ENCODE data around the gene SPSB1.
"Not testable (repeated sequence)": the region's sequence is repeated elsewhere in the genome, so short reads cannot be mapped to it uniquely, and the experiment has no call there.

Gene SPSB1

GRCh38 chr1:9367806-9368205 lies 75.1 kb downstream of the SPSB1 start:
- no peak for DNase-seq (ENCODE audit: low spot score)

DNA sequence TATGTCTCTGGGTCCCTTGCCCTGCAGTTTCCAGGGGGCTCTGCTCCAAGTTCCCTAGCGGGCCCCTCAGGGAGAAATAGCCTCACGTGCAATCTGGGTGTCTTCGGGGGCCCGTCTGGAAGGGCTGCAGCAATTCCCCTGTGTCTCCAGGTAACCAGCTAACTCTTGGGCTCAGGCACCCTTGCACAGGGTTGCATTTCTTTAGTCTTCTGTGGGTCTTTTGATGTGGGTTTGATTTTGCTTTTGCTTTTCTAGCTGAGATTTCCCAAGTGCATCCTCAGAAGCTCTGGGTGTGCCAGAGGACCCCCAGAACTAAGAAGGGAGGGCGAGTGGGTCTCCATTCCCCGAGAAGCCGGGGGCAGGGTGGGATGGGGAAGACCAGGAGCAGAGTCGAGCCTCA lies 75.7 kb downstream of the SPSB1 start:
- DNase-seq (ENCODE audit: low spot score): no peak

GRCh38 chr1:9369964-9370788 lies 77.5 kb downstream of the SPSB1 start:
- DNase-seq (ENCODE audit: low spot score): no peak

- DNase-seq (ENCODE audit: low spot score): no peak
Measured at GRCh38 chr1:9371391-9371935, 78.8 kb downstream of the SPSB1 start.

- no peak for DNase-seq (ENCODE audit: low spot score)
Measured at GRCh38 chr1:9371951-9372350, 79.3 kb downstream of the SPSB1 start.

DNA sequence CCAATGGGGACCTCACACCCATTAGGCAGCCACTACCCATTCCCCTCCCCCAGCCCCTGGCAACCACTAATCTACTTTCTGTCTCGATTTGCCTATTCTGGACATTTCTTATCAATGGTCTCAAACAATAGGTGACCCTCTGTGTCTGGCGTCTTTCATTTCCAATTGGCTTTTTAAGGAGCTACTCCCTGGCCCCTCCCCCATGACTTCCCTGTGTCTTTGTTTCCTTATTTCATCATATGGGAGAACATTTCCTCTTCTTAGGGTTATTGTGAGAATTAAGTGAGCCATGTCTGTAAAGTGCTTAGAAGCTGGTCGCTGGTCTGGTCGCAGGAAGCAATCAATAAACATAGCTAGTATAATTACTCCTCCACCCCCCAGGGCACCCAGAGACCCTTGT lies 80.9 kb downstream of the SPSB1 start:
- no peak for DNase-seq (ENCODE audit: low spot score)

- DNase-seq (ENCODE audit: low spot score): no peak
Measured at GRCh38 chr1:9374748-9375341, 82.2 kb downstream of the SPSB1 start.

GRCh38 chr1:9375912-9376311 lies 83.2 kb downstream of the SPSB1 start:
- DNase-seq (ENCODE audit: low spot score): no peak

GRCh38 chr1:9376430-9376829 lies 83.7 kb downstream of the SPSB1 start:
- DNase-seq (ENCODE audit: low spot score): no peak

GRCh38 chr1:9376886-9377333 lies 84.2 kb downstream of the SPSB1 start:
- DNase-seq (ENCODE audit: low spot score): no peak

GRCh38 chr1:9378801-9379200 lies 86.1 kb downstream of the SPSB1 start:
- no peak for DNase-seq (ENCODE audit: low spot score)

- DNase-seq (ENCODE audit: low spot score): no peak
Measured at GRCh38 chr1:9380711-9381110, 88.0 kb downstream of the SPSB1 start.

GRCh38 chr1:9382643-9383491 lies 90.2 kb downstream of the SPSB1 start:
- DNase-seq (ENCODE audit: low spot score): no peak

GRCh38 chr1:9384128-9384527 lies 91.4 kb downstream of the SPSB1 start:
- no peak for DNase-seq (ENCODE audit: low spot score)

GRCh38 chr1:9384751-9385245 lies 92.1 kb downstream of the SPSB1 start:
- peak; percentile 72 for DNase-seq (ENCODE audit: low spot score)

DNA sequence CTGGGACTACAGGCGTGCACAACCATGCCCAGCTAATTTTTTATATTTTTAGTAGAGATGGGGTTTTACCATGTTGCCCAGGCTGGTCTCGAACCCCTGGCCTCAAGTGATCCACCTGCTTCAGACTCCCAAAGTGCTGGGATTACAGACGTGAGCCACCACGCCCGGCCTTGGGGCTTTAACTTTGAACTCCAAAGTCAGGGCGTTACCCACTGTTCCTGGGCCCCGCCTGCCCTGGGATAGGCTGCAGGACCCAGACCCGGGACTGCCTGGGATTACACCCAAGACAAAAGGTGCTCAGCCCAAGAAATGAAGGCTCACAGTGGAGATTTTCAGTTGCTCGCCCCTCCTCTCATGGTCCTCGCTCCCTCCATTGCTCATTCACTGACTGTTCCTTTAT lies 92.7 kb downstream of the SPSB1 start:
- DNase-seq (ENCODE audit: low spot score): not testable (repeated sequence)

DNA sequence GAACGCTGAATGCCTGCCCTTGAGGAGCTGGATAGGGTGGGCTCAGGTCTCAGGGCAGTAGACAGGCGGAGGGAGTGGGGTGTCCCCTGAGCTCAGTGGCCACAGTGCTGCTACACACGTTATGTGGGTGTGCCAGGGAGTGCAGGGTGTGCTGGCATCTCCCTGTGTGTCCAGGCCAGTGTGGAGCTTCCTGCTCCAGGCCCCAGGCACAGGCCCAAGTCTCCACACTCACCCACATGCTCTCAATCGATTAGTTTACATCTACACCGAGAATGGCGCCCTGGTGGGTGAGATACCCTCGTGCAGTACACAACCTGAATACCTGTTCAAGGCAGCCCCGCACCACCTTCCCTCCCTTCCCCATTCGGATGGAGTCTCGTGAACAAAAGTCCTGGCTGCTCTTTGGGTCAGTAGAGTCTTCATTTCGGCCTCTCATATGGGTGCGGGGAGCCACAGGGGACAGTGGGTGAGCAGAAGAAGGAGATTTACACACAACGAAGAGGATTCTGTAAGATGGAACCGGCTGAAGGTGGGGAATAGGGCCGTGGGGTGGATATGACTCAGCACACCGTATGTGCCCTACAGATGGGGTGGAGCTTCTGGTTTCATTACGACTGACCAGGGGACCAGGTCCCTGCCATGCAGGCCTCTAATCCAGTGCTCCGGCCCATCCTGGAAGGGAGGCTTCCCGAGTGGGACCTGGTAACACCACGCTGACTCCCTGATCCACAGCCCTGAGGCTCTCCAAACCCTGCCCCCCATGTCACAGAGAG lies 93.3 kb downstream of the SPSB1 start:
- no peak for DNase-seq (ENCODE audit: low spot score)

GRCh38 chr1:9388335-9389180 lies 95.9 kb downstream of the SPSB1 start:
- DNase-seq (ENCODE audit: low spot score): peak; percentile 98

DNA sequence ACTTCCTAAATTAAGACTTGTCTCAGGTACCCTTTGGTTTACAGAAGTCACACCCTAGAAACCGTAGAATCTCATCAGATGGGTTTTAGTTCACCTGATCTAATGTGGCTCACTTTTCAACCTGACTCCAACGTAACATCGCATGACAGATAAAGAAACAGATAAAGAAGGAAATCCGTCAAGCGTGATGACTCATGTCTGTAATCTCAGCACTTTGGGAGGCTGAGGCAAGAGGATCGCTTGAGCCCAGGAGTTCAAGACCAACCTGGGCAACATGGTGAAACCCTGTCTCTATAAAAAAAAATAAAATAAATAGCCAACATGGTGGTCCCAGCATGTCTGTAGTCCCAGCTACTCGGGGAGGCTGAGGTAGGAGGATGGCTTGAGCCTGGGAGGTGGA lies 97.3 kb downstream of the SPSB1 start:
- no peak for DNase-seq (ENCODE audit: low spot score)

DNA sequence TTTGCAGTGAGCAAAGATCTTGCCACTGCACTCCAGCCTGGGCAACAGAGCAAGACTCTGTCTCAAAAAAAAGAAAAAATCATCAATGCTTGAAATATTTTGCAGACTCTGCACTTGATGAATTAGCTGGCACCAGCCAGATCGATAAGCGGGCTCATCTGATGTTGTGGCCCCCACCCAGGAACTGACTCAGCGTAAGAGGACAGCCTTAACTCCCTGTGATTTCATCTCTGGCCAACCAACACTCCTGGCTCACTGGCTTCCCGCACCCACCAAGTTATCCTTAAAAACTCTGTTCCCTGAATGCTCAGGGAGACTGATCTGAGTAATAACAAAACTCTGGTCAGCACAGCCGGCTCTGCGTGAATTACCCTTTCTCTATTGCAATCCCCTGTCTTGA lies 98.9 kb downstream of the SPSB1 start:
- no peak for DNase-seq (ENCODE audit: low spot score)

GRCh38 chr1:9394010-9394409 lies 101.3 kb downstream of the SPSB1 start:
- DNase-seq (ENCODE audit: low spot score): no peak

Data from putamen (tissue), 1 donor.